ENCODE measurements around the gene CDO1. TPM values are rescaled to one million over a fixed set of nuclear protein-coding genes. Genes with fewer than 3 reads are reported as not detected.

The CDO1 gene
- total and polyA plus RNA-seq, 5 donors, result 12.2 to 29.0 (median 16.3) TPM

- H3K27ac ChIP-seq (ENCODE audit: low read length), result no peak overlapping the region
- DNase-seq, result no peak
- no peaks in the 10 kb centered on the region for H3K27me3 ChIP-seq (ENCODE audit: control insufficient read depth, insufficient read depth)
- WGBS, result 28% methylated on average over 6 of the region's 6 CpGs
- intact Hi-C loops (cut with DNase I), result no loop called here
- no peaks in the 10 kb centered on the region for H3K9me3 ChIP-seq (ENCODE audit: control insufficient read depth, low read length)
- ATAC-seq, result no peak
- H3K4me3 ChIP-seq (ENCODE audit: low read length), result no peak overlapping the region
- no peaks in the 10 kb centered on the region for H3K4me1 ChIP-seq (ENCODE audit: control insufficient read depth, insufficient read depth, low read length)
These were observed 30.9 kb downstream of the CDO1 start for GRCh38 chr5:115785381-115786065.

DNA sequence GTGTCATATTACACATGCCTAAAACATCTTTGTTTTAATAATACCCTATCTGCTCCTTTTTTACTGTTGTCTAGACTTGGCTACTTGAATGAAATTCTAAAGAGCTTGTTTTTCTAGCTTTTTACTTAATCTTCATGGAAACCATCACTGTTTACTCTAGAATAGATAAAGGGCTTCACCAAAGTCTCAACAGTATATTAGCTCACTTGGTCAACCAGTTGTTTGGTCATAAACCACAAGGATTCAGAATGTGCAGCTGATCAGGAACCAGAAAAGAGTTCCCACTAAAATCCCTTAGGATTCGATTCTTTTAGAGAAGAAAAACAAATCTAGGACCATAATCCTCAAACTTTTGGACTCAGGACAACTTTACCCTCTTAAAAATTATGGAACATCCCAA lies 38.0 kb downstream of the CDO1 start:
- intact Hi-C loops (cut with DNase I), result no loop called here
- ATAC-seq (peak; percentile 48 to 67), DNase-seq (no peak)
- Histone ChIP-seq H3K27me3 (ENCODE audit: control insufficient read depth, insufficient read depth) (no peaks in the 10 kb centered on the region), H3K27ac (ENCODE audit: low read length) (no peak overlapping the region), H3K4me1 (ENCODE audit: control insufficient read depth, insufficient read depth, low read length) (peaks cover 1% of the 10 kb centered on the region), H3K9me3 (ENCODE audit: control insufficient read depth, low read length) (no peaks in the 10 kb centered on the region), H3K4me3 (ENCODE audit: low read length) (no peak overlapping the region)
- WGBS, result 37% methylated on average over 1 of the region's 1 CpG

DNA sequence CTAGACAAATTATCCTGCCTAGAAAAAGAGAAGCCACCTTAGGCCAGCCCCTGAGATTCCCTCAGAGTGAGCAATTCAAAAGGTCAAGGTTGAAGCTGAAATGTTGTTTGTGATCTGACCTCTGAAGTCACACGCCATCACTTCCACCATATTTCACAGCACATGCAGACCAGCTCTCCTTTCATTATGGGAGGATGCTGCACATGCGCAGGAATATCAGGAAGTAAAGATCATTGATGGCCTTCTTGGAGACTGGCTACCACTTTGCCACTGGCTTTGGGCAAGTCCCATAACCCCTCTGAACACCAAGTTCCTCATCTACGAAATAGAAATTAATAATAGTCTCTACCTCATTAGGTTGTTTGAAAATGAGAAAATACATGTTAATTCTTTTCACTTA lies 39.5 kb downstream of the CDO1 start:
- no peak for DNase-seq
- intact Hi-C loops (cut with DNase I), result no loop called here
- ATAC-seq, result no peak
- Histone ChIP-seq H3K4me1 (ENCODE audit: control insufficient read depth, insufficient read depth, low read length) (peaks cover 5% of the 10 kb centered on the region), H3K9me3 (ENCODE audit: control insufficient read depth, low read length) (no peaks in the 10 kb centered on the region), H3K4me3 (ENCODE audit: low read length) (no peak overlapping the region), H3K27ac (ENCODE audit: low read length) (no peak overlapping the region), H3K27me3 (ENCODE audit: control insufficient read depth, insufficient read depth) (no peaks in the 10 kb centered on the region)
- WGBS, result 95% methylated on average over 3 of the region's 3 CpGs

GRCh38 chr5:115775999-115776398 lies 40.5 kb downstream of the CDO1 start:
- no peaks in the 10 kb centered on the region for H3K27me3 ChIP-seq (ENCODE audit: control insufficient read depth, insufficient read depth)
- intact Hi-C loops (cut with DNase I), result no loop called here
- H3K27ac ChIP-seq (ENCODE audit: low read length), result no peak overlapping the region
- peaks cover 5% of the 10 kb centered on the region for H3K4me1 ChIP-seq (ENCODE audit: control insufficient read depth, insufficient read depth, low read length)
- no peak overlapping the region for H3K4me3 ChIP-seq (ENCODE audit: low read length)
- no peaks in the 10 kb centered on the region for H3K9me3 ChIP-seq (ENCODE audit: control insufficient read depth, low read length)
- no peak for DNase-seq
- WGBS, result 83% methylated on average over 4 of the region's 4 CpGs
- no peak for ATAC-seq

- WGBS, result 60% methylated on average over 3 of the region's 3 CpGs
- intact Hi-C loops (cut with DNase I), result no loop called here
- Histone ChIP-seq H3K27ac (ENCODE audit: low read length) (no peak overlapping the region), H3K4me3 (ENCODE audit: low read length) (no peak overlapping the region), H3K27me3 (ENCODE audit: control insufficient read depth, insufficient read depth) (no peaks in the 10 kb centered on the region), H3K4me1 (ENCODE audit: control insufficient read depth, insufficient read depth, low read length) (peaks cover 5% of the 10 kb centered on the region), H3K9me3 (ENCODE audit: control insufficient read depth, low read length) (no peaks in the 10 kb centered on the region)
- DNase-seq (peak; percentile 24 to 55 (median 45)), ATAC-seq (peak; percentile 81 to 82)
These were observed 41.8 kb downstream of the CDO1 start for GRCh38 chr5:115774684-115775083.

DNA sequence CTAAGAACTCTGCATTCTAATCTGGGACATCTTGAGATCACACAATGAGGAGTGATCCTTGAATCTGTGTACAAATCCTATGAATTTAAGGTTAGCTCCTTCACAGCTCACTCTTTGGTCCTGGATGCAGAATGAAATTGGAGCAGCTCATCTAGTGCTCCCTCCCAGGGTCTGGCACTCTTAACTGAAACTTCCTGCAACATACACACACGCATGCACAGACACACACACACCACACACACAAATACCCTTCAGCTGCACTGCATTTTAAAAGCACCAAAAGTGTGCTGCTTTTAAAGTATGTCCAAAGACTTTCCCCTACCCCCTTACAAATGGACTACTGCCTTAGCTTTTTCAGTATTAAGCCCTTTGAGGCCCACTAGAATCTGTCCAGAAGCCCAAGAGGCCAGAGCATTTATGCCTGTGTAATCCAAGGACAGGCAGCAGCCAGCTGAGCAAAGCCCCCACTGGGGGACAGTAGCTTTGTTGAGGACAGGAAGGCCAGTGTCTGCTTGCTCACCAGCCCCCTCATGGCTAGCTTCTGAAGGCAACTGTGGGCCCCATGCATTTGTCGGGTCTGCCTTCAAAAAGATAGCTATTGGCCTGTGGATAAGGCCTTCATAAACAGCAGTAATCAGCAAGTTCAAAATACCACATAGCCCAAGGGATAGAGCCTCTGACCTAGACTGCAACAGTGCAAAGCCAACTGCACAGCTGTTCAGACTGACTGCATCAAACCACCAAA lies 43.6 kb downstream of the CDO1 start:
- Histone ChIP-seq H3K27me3 (ENCODE audit: control insufficient read depth, insufficient read depth) (no peaks in the 10 kb centered on the region), H3K4me3 (ENCODE audit: low read length) (no peak overlapping the region), H3K4me1 (ENCODE audit: control insufficient read depth, insufficient read depth, low read length) (peaks cover 5% of the 10 kb centered on the region), H3K27ac (ENCODE audit: low read length) (peak overlapping the region; percentile 3), H3K9me3 (ENCODE audit: control insufficient read depth, low read length) (no peaks in the 10 kb centered on the region)
- DNase-seq, result peak in 2 of 3 donors; percentile 60 to 61
- 47% methylated on average over 2 of the region's 2 CpGs for WGBS
- peak; percentile 83 to 91 for ATAC-seq
- intact Hi-C loops (cut with DNase I), result no loop called here

- intact Hi-C loops (cut with DNase I), result no loop called here
- no peaks in the 10 kb centered on the region for H3K9me3 ChIP-seq (ENCODE audit: control insufficient read depth, low read length)
- H3K4me1 ChIP-seq (ENCODE audit: control insufficient read depth, insufficient read depth, low read length), result peaks cover 5% of the 10 kb centered on the region
- DNase-seq (no peak), ATAC-seq (no peak)
- no peak overlapping the region for H3K27ac ChIP-seq (ENCODE audit: low read length)
- no peaks in the 10 kb centered on the region for H3K27me3 ChIP-seq (ENCODE audit: control insufficient read depth, insufficient read depth)
- WGBS, result 75% methylated on average over 11 of the region's 11 CpGs
- H3K4me3 ChIP-seq (ENCODE audit: low read length), result no peak overlapping the region
These were observed 46.0 kb downstream of the CDO1 start for GRCh38 chr5:115770466-115770865.

DNA sequence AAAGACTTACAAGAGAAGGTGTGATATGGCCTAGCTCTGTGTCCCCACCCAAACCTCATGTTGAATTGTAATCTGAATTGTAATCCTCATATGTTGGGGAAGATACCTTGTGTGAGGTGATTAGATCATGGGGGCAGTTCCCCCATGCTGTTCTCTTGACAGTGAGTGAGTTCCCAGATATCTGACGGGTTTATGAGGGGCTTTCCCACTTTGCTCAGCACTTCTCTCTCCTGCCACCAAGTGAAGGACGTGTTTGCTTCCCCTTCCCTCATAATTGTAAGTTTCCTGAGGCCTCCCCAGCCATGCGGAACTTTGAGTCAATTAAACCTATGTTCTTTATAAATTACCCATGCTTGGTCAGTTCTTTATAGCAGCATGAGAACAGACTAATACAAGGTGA lies 49.0 kb downstream of the CDO1 start:
- Histone ChIP-seq H3K27me3 (ENCODE audit: control insufficient read depth, insufficient read depth) (no peaks in the 10 kb centered on the region), H3K4me1 (ENCODE audit: control insufficient read depth, insufficient read depth, low read length) (no peaks in the 10 kb centered on the region), H3K4me3 (ENCODE audit: low read length) (no peak overlapping the region), H3K9me3 (ENCODE audit: control insufficient read depth, low read length) (no peaks in the 10 kb centered on the region), H3K27ac (ENCODE audit: low read length) (no peak overlapping the region)
- 86% methylated on average over 3 of the region's 3 CpGs for WGBS
- intact Hi-C loops (cut with DNase I), result no loop called here
- ATAC-seq (no peak), DNase-seq (no peak)

DNA sequence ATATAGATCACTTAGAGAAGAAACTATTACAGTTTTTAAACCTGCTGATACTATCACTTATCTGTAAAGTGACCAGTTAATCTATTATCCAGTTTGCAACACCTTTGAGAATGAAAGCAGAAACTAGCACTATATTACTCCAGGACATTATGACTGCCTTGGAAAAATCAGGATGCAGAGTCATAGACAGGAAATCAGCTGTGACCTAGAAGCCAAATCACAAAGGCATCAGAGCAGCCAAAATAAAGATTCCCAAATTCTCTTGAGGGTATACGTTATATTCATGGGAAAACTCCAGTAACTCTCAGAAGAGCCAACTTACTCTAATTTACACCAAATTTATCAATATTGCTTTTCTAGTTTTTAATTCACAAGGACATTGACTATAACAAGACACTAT lies 49.9 kb downstream of the CDO1 start:
- Histone ChIP-seq H3K27me3 (ENCODE audit: control insufficient read depth, insufficient read depth) (no peaks in the 10 kb centered on the region), H3K4me1 (ENCODE audit: control insufficient read depth, insufficient read depth, low read length) (no peaks in the 10 kb centered on the region), H3K4me3 (ENCODE audit: low read length) (no peak overlapping the region), H3K27ac (ENCODE audit: low read length) (no peak overlapping the region), H3K9me3 (ENCODE audit: control insufficient read depth, low read length) (no peaks in the 10 kb centered on the region)
- ATAC-seq, result peak in 1 of 2 donors; percentile 88
- WGBS, result 37% methylated on average over 1 of the region's 1 CpG
- DNase-seq, result no peak
- intact Hi-C loops (cut with DNase I), result no loop called here

DNA sequence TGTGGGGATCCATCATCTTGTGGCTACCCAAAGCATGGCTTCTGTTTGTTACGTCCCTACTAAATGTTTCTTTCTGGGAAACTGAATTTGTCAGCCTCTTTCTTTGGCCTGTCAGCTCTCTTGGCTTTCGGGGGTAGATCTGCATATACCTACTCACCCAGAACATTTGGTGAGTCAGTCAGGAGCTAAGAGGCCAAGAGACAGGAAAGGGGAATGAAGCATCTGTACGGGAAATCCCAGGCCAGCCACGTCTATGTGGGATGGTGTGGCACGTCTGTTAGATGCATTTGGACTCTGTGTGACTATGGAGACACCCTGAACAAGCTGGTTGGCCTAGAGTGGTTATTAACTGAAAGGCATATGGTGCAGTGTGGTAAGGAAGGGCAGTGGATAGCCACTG lies 58.1 kb downstream of the CDO1 start:
- DNase-seq, result no peak
- Histone ChIP-seq H3K27me3 (ENCODE audit: control insufficient read depth, insufficient read depth) (no peaks in the 10 kb centered on the region), H3K9me3 (ENCODE audit: control insufficient read depth, low read length) (no peaks in the 10 kb centered on the region), H3K4me3 (ENCODE audit: low read length) (no peak overlapping the region), H3K27ac (ENCODE audit: low read length) (no peak overlapping the region), H3K4me1 (ENCODE audit: control insufficient read depth, insufficient read depth, low read length) (no peaks in the 10 kb centered on the region)
- WGBS, result 78% methylated on average over 5 of the region's 5 CpGs
- intact Hi-C loops (cut with DNase I), result no loop called here
- ATAC-seq, result no peak

DNA sequence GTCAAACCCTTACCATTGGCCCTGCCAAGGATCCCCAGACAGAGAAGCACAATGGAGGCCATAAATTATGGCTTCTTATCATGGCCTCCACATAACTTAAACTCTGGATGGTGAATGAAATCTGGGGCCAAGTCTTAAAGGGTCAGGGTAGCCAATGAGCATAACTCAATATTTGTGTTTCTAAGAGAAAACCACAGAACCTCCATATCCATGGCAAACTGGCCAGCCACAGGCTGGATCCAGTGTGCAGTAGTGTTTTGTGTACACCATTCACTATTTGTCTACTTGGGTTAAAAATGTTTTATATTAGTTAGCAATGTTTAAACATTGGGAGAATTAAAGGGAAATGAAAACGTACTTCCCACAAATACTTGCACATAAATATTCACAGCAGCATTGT lies 60.8 kb downstream of the CDO1 start:
- no peaks in the 10 kb centered on the region for H3K9me3 ChIP-seq (ENCODE audit: control insufficient read depth, low read length)
- intact Hi-C loops (cut with DNase I), result no loop called here
- no peaks in the 10 kb centered on the region for H3K27me3 ChIP-seq (ENCODE audit: control insufficient read depth, insufficient read depth)
- DNase-seq (no peak), ATAC-seq (no peak)
- no peak overlapping the region for H3K4me3 ChIP-seq (ENCODE audit: low read length)
- no peaks in the 10 kb centered on the region for H3K4me1 ChIP-seq (ENCODE audit: control insufficient read depth, insufficient read depth, low read length)
- WGBS, result 86% methylated on average over 1 of the region's 1 CpG
- H3K27ac ChIP-seq (ENCODE audit: low read length), result no peak overlapping the region
